ENCODE data around the gene NHSL2.

Gene NHSL2

DNA sequence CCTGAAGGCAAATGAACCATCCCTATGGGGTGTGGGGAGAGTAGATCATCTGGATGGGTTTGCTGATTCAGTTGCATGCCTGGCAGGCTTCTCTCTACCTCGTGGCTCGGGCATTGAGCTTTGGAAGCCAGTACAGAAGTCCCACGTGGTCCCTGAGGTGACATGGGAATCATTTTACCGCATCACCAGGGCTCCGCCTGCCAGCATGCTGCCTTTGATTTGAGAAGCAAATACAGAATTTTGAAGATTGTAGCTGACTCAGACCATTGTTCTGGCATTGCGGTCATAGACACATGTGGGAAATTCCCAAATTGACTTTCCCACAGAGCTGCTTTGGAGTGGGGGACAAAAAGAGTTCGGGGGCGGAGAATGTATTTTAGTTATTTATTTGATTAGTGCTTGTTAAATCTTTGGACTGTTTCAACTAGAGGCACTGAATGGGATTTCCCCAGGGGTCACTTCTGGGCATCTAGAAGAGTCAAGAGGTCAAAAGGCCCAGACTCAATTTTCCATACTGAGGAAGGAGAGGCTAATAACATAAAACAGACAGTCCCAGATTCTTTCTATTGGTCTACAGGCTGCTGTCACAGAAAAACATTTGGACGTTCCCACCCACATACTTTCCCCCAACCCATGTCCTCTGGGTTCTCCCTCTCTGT is 79.3 kb downstream of the NHSL2 start:
- DNase-seq (ENCODE audit: low read depth in 2 of 3, low spot score in 2 of 3), result no peak

- no peak for DNase-seq (ENCODE audit: low read depth in 2 of 3, low spot score in 2 of 3)
Measured at GRCh38 chrX:71990518-71990917, 79.9 kb downstream of the NHSL2 start.

DNA sequence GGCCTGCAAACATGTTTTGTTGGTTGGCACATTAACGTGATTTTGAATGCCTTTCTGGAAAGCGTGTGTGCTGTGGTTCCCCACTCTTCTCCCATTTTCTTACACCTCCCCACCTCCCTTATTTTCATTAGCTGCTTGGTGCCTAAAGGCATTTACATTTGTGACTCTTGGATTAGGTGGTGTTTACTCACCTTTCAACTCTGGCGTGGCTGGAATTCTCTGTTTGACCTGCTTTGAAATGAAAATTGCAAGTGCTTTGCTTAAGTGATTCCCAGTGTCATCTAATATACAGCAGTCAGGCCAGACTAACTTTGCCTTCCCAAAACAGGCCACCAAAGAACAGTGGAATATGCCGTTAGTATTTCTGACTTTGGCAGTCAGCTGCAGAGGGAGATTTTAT is 80.5 kb downstream of the NHSL2 start:
- no peak for DNase-seq (ENCODE audit: low read depth in 2 of 3, low spot score in 2 of 3)

- no peak for DNase-seq (ENCODE audit: low read depth in 2 of 3, low spot score in 2 of 3)
Measured at GRCh38 chrX:71992711-71993110, 82.1 kb downstream of the NHSL2 start.

- no peak for DNase-seq (ENCODE audit: low read depth in 2 of 3, low spot score in 2 of 3)
Measured at GRCh38 chrX:71993371-71993770, 82.7 kb downstream of the NHSL2 start.

GRCh38 chrX:71994601-71995000 is 84.0 kb downstream of the NHSL2 start:
- no peak for DNase-seq (ENCODE audit: low read depth in 2 of 3, low spot score in 2 of 3)

GRCh38 chrX:71995122-71995521 is 84.5 kb downstream of the NHSL2 start:
- DNase-seq (ENCODE audit: low read depth in 2 of 3, low spot score in 2 of 3), result no peak

GRCh38 chrX:71996136-71996535 is 85.5 kb downstream of the NHSL2 start:
- DNase-seq (ENCODE audit: low read depth in 2 of 3, low spot score in 2 of 3), result no peak

- DNase-seq (ENCODE audit: low read depth in 2 of 3, low spot score in 2 of 3), result no peak
Measured at GRCh38 chrX:71996826-71997225, 86.2 kb downstream of the NHSL2 start.

- no peak for DNase-seq (ENCODE audit: low read depth in 2 of 3, low spot score in 2 of 3)
Measured at GRCh38 chrX:71997320-71997719, 86.7 kb downstream of the NHSL2 start.

GRCh38 chrX:71998836-71999509 is 88.3 kb downstream of the NHSL2 start:
- no peak for DNase-seq (ENCODE audit: low read depth in 2 of 3, low spot score in 2 of 3)

GRCh38 chrX:71999535-71999934 is 88.9 kb downstream of the NHSL2 start:
- DNase-seq (ENCODE audit: low read depth in 2 of 3, low spot score in 2 of 3), result no peak

GRCh38 chrX:72001471-72001870 is 90.8 kb downstream of the NHSL2 start:
- DNase-seq (ENCODE audit: low read depth in 2 of 3, low spot score in 2 of 3), result no peak

GRCh38 chrX:72001906-72002305 is 91.3 kb downstream of the NHSL2 start:
- no peak for DNase-seq (ENCODE audit: low read depth in 2 of 3, low spot score in 2 of 3)

GRCh38 chrX:72002875-72003274 is 92.2 kb downstream of the NHSL2 start:
- DNase-seq (ENCODE audit: low read depth in 2 of 3, low spot score in 2 of 3), result no peak

- DNase-seq (ENCODE audit: low read depth in 2 of 3, low spot score in 2 of 3), result no peak
Measured at GRCh38 chrX:72003811-72004750, 93.4 kb downstream of the NHSL2 start.

DNA sequence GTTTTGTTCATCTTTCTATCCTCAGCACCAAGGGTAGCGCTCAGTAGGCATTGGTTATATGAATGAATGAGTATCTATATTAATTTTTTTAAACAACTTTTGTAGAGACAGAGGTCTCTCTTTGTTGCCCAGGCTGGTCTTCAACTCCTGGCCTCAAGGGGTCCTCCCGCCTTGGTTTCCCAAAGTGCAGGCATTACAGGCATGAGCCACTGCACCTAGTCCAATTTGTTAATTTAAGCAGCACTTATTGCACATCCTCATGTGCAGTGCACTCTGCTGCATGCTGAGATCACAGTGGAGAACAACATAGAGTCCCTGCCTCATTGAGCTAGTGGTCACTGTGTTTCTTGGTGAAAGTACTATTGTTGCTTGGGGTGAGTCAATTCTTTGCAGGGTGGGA is 94.4 kb downstream of the NHSL2 start:
- DNase-seq (ENCODE audit: low read depth in 2 of 3, low spot score in 2 of 3), result no peak

- no peak for DNase-seq (ENCODE audit: low read depth in 2 of 3, low spot score in 2 of 3)
Measured at GRCh38 chrX:72006461-72006860, 95.8 kb downstream of the NHSL2 start.

DNA sequence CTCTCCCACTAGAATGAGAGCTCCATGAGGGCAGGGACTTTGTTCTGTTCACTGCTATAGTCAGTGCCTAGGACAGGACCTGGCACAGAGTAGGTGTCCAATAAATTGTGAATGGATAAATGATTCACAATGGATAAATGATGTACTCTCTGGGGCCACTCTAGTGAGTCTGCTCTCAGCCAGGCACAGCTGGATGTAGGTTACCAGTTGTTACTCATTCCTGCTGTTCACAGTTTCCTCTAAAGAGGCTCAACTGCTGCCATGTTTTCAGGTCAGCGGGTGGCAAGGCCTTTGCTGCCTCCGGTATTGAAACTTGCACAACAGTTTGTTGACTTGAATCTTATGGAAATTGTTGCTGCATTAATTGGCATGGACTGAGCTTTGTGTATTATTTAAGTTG is 99.1 kb downstream of the NHSL2 start:
- DNase-seq (ENCODE audit: low read depth in 2 of 3, low spot score in 2 of 3), result no peak

DNA sequence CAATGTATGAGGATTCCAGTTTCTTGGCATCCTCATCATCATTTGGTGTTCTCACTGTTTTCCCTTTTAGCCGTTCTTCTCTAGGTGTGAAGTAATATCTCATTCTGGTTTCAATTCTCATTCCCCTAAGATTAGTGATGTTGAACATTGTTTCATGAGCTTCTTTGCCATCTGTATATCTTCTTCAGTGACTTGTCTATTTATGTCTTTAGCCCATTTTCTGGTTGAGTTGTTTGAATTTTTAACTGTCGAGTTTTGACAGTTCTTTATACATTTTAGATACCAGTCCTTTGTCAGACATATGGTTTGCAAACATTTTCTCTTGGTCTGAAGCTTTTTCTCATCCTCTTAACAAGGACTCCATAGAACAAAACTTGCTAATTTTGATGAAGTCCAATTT is 101.1 kb downstream of the NHSL2 start:
- DNase-seq (ENCODE audit: low read depth in 2 of 3, low spot score in 2 of 3), result no peak

- DNase-seq (ENCODE audit: low read depth in 2 of 3, low spot score in 2 of 3), result no peak
Measured at GRCh38 chrX:72015383-72015782, 104.7 kb downstream of the NHSL2 start.

Measured in activated CD8-positive, alpha-beta memory T cell treated with anti-CD3 and anti-CD28 coated beads for 48 hours (primary cell).